Endothelial cell of umbilical vein (primary cell): Measurements from ENCODE around the gene SLCO4C1. TPM values are rescaled to one million over a fixed set of nuclear protein-coding genes. Genes with fewer than 3 reads are reported as not detected.

ENCODE experiments used
- BruUV-seq: library from RNA; stranded (reverse); fragments of 400-500 nt; replicated peaks from 2 replicates; lab custom pipeline; 2021; lab: Mats Ljungman, UMichigan
- CTCF ChIA-PET: fragments of 300-600, 350-600 bp; sonication (Branson Sonifier 250); formaldehyde crosslinking; loops from one replicate; lab custom pipeline; 2021; ENCODE audit warnings: antibody characterized with exemption, inconsistent platforms; lab: Charles Lee
- POLR2A ChIA-PET: fragments of 300-600, 350-600 bp; sonication (Branson Sonifier 250); formaldehyde crosslinking; loops from one replicate; lab custom pipeline; 2021; ENCODE audit warnings: antibody characterized with exemption, inconsistent platforms; lab: Charles Lee
- DNase-seq: peaks from one replicate; pipeline ENCODE4 v3.0.0-alpha.2; 2011; ENCODE audit warnings: low read depth, low spot score
- FAIRE-seq: peaks from 2 replicates; lab custom pipeline; 2011; peaks lifted over from hg19 to GRCh38; lab: Jason Lieb, UNC
- H2AFZ ChIP-seq: 2 replicates; pipeline ENCODE4 v1.6.0; 2012; ENCODE audit warnings: low read depth, low read length, control low read depth, inconsistent platforms
- H3K27ac ChIP-seq: 2 replicates; pipeline ENCODE4 v1.5.1; 2011; ENCODE audit warnings: low read depth, mild to moderate bottlenecking, control low read depth, low read length, moderate library complexity; ENCODE audit not compliant: insufficient read depth
- H3K27me3 ChIP-seq, 2 experiments: 2 replicates each; pipeline versions ENCODE4 v1.6.0 to v1.6.1; 2011; ENCODE audit warnings: low read length in 2 of 2, mixed read lengths in 1 of 2; ENCODE audit not compliant: control insufficient read depth in 2 of 2, insufficient read depth in 2 of 2
- H3K36me3 ChIP-seq, 2 experiments: 2 replicates in 1 of 2; 3 replicates in 1 of 2; pipeline ENCODE4 v1.5.1; 2011; ENCODE audit warnings: low read length in 2 of 2, mild to moderate bottlenecking in 1 of 2, moderate library complexity in 1 of 2; ENCODE audit not compliant: control insufficient read depth in 2 of 2, insufficient read depth in 2 of 2; ENCODE audit errors: extremely low read depth in 1 of 2
- H3K4me1 ChIP-seq: 3 replicates; pipeline ENCODE4 v1.5.1; 2011; ENCODE audit warnings: mild to moderate bottlenecking, low read length; ENCODE audit not compliant: control insufficient read depth, insufficient read depth; ENCODE audit errors: extremely low read depth
- H3K4me2 ChIP-seq: 2 replicates; pipeline ENCODE4 v1.6.1; 2011; ENCODE audit warnings: low read length, control low read depth, mixed read lengths; ENCODE audit not compliant: insufficient read depth
- H3K4me3 ChIP-seq, 3 experiments: fragments of 200-600 bp in 1 of 3; sonication (generic), shearing (Covaris generic) in 1 of 3; replicated peaks in 1 of 3; 2 replicates each; pipeline ENCODE4 v1.5.1; 2011 to 2016; ENCODE audit warnings: control low read depth in 3 of 3, low read length in 3 of 3, mild to moderate bottlenecking in 2 of 3, inconsistent platforms in 1 of 3, low read depth in 1 of 3, moderate library complexity in 1 of 3; ENCODE audit not compliant: insufficient read depth in 1 of 3
- H3K79me2 ChIP-seq: 2 replicates; pipeline ENCODE4 v1.6.0; 2012; ENCODE audit warnings: low read length, inconsistent platforms; ENCODE audit not compliant: control insufficient read depth, insufficient read depth
- H3K9ac ChIP-seq: replicated peaks from 2 replicates; pipeline ENCODE3; 2011; ENCODE audit warnings: low read length, control low read depth; ENCODE audit not compliant: insufficient read depth; ENCODE audit errors: extremely low read depth
- H3K9me1 ChIP-seq: replicated peaks from 3 replicates; pipeline ENCODE4 v1.6.0; 2011; ENCODE audit warnings: mild to moderate bottlenecking, low read length; ENCODE audit not compliant: control insufficient read depth, insufficient read depth; ENCODE audit errors: extremely low read depth
- H3K9me3 ChIP-seq: replicated peaks from 2 replicates; pipeline ENCODE4 v1.5.1; 2012; ENCODE audit warnings: low read length, inconsistent platforms; ENCODE audit not compliant: control insufficient read depth, insufficient read depth
- H4K20me1 ChIP-seq: replicated peaks from 2 replicates; pipeline ENCODE3; 2011; ENCODE audit warnings: mild to moderate bottlenecking, low read length; ENCODE audit not compliant: control insufficient read depth, insufficient read depth; ENCODE audit errors: extremely low read depth
- CTCF ChIP-seq, 2 donors: IDR thresholded peaks; 1 replicate in 1 of 2; 2 replicates in 1 of 2; pipeline ENCODE4 v1.5.1; 2011; ENCODE audit warnings: low read length in 2 of 2, mild to moderate bottlenecking in 2 of 2, moderate library complexity in 2 of 2, control low read depth in 1 of 2, inconsistent platforms in 1 of 2, low read depth in 1 of 2; ENCODE audit not compliant: insufficient read depth in 1 of 2; ENCODE audit errors: extremely low read depth in 1 of 2
- EZH2 ChIP-seq: IDR thresholded peaks from 2 replicates; pipeline ENCODE4 v1.6.1; 2012; ENCODE audit warnings: borderline replicate concordance, low read depth, mild to moderate bottlenecking, moderate library complexity, low read length, inconsistent platforms; ENCODE audit not compliant: severe bottlenecking
- FOS ChIP-seq: IDR thresholded peaks from 2 replicates; pipeline ENCODE4 v1.6.1; 2011; ENCODE audit warnings: mild to moderate bottlenecking, low read length, moderate library complexity, borderline replicate concordance; ENCODE audit not compliant: insufficient read depth
- GATA2 ChIP-seq: IDR thresholded peaks from 2 replicates; pipeline ENCODE4 v1.7.0; 2011; ENCODE audit warnings: low read depth, mild to moderate bottlenecking, moderate library complexity, mixed read lengths, low read length; ENCODE audit not compliant: insufficient read length, insufficient read depth
- JUN ChIP-seq: IDR thresholded peaks from 2 replicates; pipeline ENCODE4 v1.6.1; 2011; ENCODE audit warnings: borderline replicate concordance, low read depth; ENCODE audit not compliant: insufficient read length, insufficient read depth
- MAX ChIP-seq: IDR thresholded peaks from 2 replicates; pipeline ENCODE4 v1.6.1; 2011; ENCODE audit not compliant: insufficient read depth, insufficient read length
- MYC ChIP-seq: IDR thresholded peaks from one replicate; pipeline ENCODE4 v1.6.1; 2011; ENCODE audit warnings: mild to moderate bottlenecking, low read depth, low read length
- POLR2A ChIP-seq: IDR thresholded peaks from 2 replicates; pipeline ENCODE4 v1.6.1; 2012; ENCODE audit warnings: low read depth, mild to moderate bottlenecking, control low read depth, low read length
- POLR2AphosphoS5 ChIP-seq: IDR thresholded peaks from 2 replicates; pipeline ENCODE4 v1.6.1; 2012; ENCODE audit warnings: low read depth, mild to moderate bottlenecking, control low read depth, low read length, moderate library complexity; ENCODE audit not compliant: insufficient read depth
- dilution Hi-C: fragments of 300-500 bp; cut with MboI; formaldehyde crosslinking; loops from one replicate; pipeline ENCODE4 v1.15.0; 2019; ENCODE audit warnings: low sequenced_read_pairs; ENCODE audit not compliant: extremely low pct_ligation_motif_present
- intact Hi-C: fragments of 100-400 bp; cut with micrococcal nuclease; formaldehyde crosslinking; loops from one replicate; pipeline ENCODE4 v1.10.0; 2022
- polyA plus RNA-seq, 4 experiments: library from polyadenylated mRNA; depleted of rRNA in 3 of 4; stranded (reverse) in 3 of 4; unstranded in 1 of 4; fragments of >200 nt; gene quantifications; 2 replicates each; pipeline versions ENCODE4 v1.2.1 to v1.2.3, GENCODE V29; 2011 to 2012; ENCODE audit warnings: missing spikeins in 1 of 4
- total RNA-seq: library from RNA; stranded (reverse); gene quantifications from 2 replicates; pipeline ENCODE4 v1.2.3, GENCODE V29; 2021

Gene SLCO4C1
- total and polyA plus RNA-seq, 2 donors (not counting 3 experiments of a cell fraction or from before 2014, with no cell fraction given), result 0.03 TPM; not detected in 1

- no peak overlapping the region for H3K4me2 ChIP-seq
- intact Hi-C loops, result no loop called here
- FAIRE-seq (no peak), DNase-seq (no peak)
- H3K79me2 ChIP-seq, result no peaks in the 10 kb centered on the region
- no peaks in the 10 kb centered on the region for H3K27me3 ChIP-seq
- no peak overlapping the region for H2AFZ ChIP-seq
- H3K36me3 ChIP-seq, result no peaks in the 10 kb centered on the region
- no peaks in the 10 kb centered on the region for H3K4me1 ChIP-seq
- POLR2A ChIA-PET, result no interaction called here
- CTCF ChIA-PET, result no interaction called here
- no peak overlapping the region for H3K9ac ChIP-seq
- no peak overlapping the region for H3K4me3 ChIP-seq
- no TSS peak for BruUV-seq
- dilution Hi-C loops, result no loop called here
- no peaks in the 10 kb centered on the region for H3K9me3 ChIP-seq
- H3K27ac ChIP-seq, result no peak overlapping the region
- no peaks in the 10 kb centered on the region for H4K20me1 ChIP-seq
- no peaks in the 10 kb centered on the region for H3K9me1 ChIP-seq
- TF ChIP-seq POLR2AphosphoS5 (no peak), MYC (no peak), EZH2 (no peak), POLR2A (no peak), CTCF (IDR thresholded peaks at IDR 0.05; ENCODE audit: extremely low read depth in 1 of 2, insufficient read depth in 1 of 2, low read depth in 1 of 2, low read length in 2 of 2) (no peak), GATA2 (no peak), JUN (no peak), MAX (no peak), FOS (no peak)
Observed at GRCh38 chr5:102262688-102263087, 33.4 kb downstream of the SLCO4C1 start.
